SK-N-SH (cell line): ENCODE data around the gene TIMM21. TPM values are rescaled to one million over a fixed set of nuclear protein-coding genes. Genes with fewer than 3 reads are reported as not detected.

Experiments used
- CTCF ChIA-PET: fragments of 300-600, 350-600 bp; formaldehyde crosslinking; extraction: SDS; loops from one replicate; lab custom pipeline; 2021; lab: Yijun Ruan, JAX
- POLR2A ChIA-PET: fragments of 350-600 bp; sonication (Branson Sonifier 250); formaldehyde crosslinking; extraction: SDS; loops from one replicate; lab custom pipeline; 2020; ENCODE audit warnings: antibody characterized with exemption, inconsistent platforms; lab: Yijun Ruan, JAX
- DNase-seq: peaks from one replicate; pipeline ENCODE4 v3.0.0; 2012
- H2AFZ ChIP-seq: fragments of 200-600 bp; sonication (generic); 2 replicates; pipeline ENCODE4 v1.8.1; 2016; ENCODE audit warnings: antibody characterized with exemption, mild to moderate bottlenecking, low read depth
- H3F3A ChIP-seq: fragments of 200-600 bp; sonication (generic); replicated peaks from 2 replicates; pipeline ENCODE3; 2016; ENCODE audit warnings: antibody characterized with exemption, mild to moderate bottlenecking; ENCODE audit not compliant: insufficient read depth
- H3K27ac ChIP-seq, 2 experiments: fragments of 200-500 bp in 1 of 2; fragments of 200-600 bp in 1 of 2; sonication (Bioruptor generic) in 1 of 2; sonication (generic), shearing (Covaris generic) in 1 of 2; 2 replicates each; pipeline versions ENCODE4 v1.5.1 to v1.6.1; 2014 to 2016; ENCODE audit warnings: low read depth in 2 of 2, inconsistent platforms in 1 of 2, low read length in 1 of 2, mild to moderate bottlenecking in 1 of 2, mixed read lengths in 1 of 2
- H3K27me3 ChIP-seq: fragments of 200-600 bp; sonication (generic), shearing (Covaris generic); 2 replicates; pipeline ENCODE4 v1.6.1; 2016; ENCODE audit warnings: mixed run types; ENCODE audit not compliant: insufficient read depth
- H3K36me3 ChIP-seq, 2 experiments: fragments of 200-500 bp in 1 of 2; fragments of 200-600 bp in 1 of 2; sonication (Bioruptor generic) in 1 of 2; sonication (generic) in 1 of 2; replicated peaks in 1 of 2; 2 replicates each; pipeline versions ENCODE3 to v1.5.1; 2014 to 2016; ENCODE audit warnings: low read length in 1 of 2, mild to moderate bottlenecking in 1 of 2; ENCODE audit not compliant: insufficient read depth in 2 of 2, control insufficient read depth in 1 of 2
- H3K4me1 ChIP-seq, 2 experiments: fragments of 200-500 bp in 1 of 2; fragments of 200-600 bp in 1 of 2; sonication (Bioruptor generic) in 1 of 2; sonication (generic), shearing (Covaris generic) in 1 of 2; 2 replicates each; pipeline versions ENCODE4 v1.5.1 to v1.6.1; 2014 to 2016; ENCODE audit warnings: low read depth in 1 of 2, low read length in 1 of 2, mixed run types in 1 of 2; ENCODE audit not compliant: insufficient read depth in 2 of 2, control insufficient read depth in 1 of 2
- H3K4me2 ChIP-seq: fragments of 200-600 bp; sonication (generic), shearing (Covaris generic); 2 replicates; pipeline ENCODE4 v1.6.1; 2017; ENCODE audit warnings: mixed run types
- H3K4me3 ChIP-seq, 2 experiments: fragments of 200-500 bp in 1 of 2; fragments of 200-600 bp in 1 of 2; sonication (Bioruptor generic) in 1 of 2; sonication (generic), shearing (Covaris generic) in 1 of 2; 2 replicates each; pipeline versions ENCODE4 v1.5.1 to v1.8.1; 2014 to 2016; ENCODE audit warnings: low read depth in 2 of 2, inconsistent platforms in 1 of 2, low read length in 1 of 2, mild to moderate bottlenecking in 1 of 2, mixed read lengths in 1 of 2, moderate library complexity in 1 of 2
- H3K79me2 ChIP-seq: fragments of 200-600 bp; sonication (generic); 2 replicates; pipeline ENCODE4 v1.8.1; 2017; ENCODE audit warnings: mild to moderate bottlenecking; ENCODE audit not compliant: insufficient read depth
- H3K9ac ChIP-seq: fragments of 200-600 bp; sonication (generic); 2 replicates; pipeline ENCODE4 v1.6.1; 2017; ENCODE audit warnings: mixed run types
- H3K9me2 ChIP-seq: fragments of 200-600 bp; sonication (generic); 2 replicates; pipeline ENCODE4 v1.6.1; 2017; ENCODE audit warnings: mixed run types
- H3K9me3 ChIP-seq: fragments of 200-600 bp; sonication (generic); 2 replicates; pipeline ENCODE4 v1.6.1; 2017; ENCODE audit warnings: mixed run types, mild to moderate bottlenecking, moderate library complexity
- H4K20me1 ChIP-seq: fragments of 200-600 bp; sonication (generic); 2 replicates; pipeline ENCODE4 v1.6.1; 2017; ENCODE audit warnings: mild to moderate bottlenecking, mixed run types; ENCODE audit not compliant: insufficient read depth
- CTCF ChIP-seq: fragments of 200-600 bp; sonication (generic); IDR thresholded peaks from 2 replicates; pipeline ENCODE4 v1.6.1; 2017; ENCODE audit warnings: antibody characterized with exemption, mild to moderate bottlenecking, moderate library complexity
- EZH2phosphoT487 ChIP-seq: fragments of 200-600 bp; sonication (generic); IDR thresholded peaks from 2 replicates; pipeline ENCODE4 v1.6.1; 2017; ENCODE audit warnings: low read depth, mixed run types, mild to moderate bottlenecking, antibody characterized with exemption, moderate library complexity, borderline replicate concordance
- FOSL2 ChIP-seq: IDR thresholded peaks from 2 replicates; pipeline ENCODE4 v1.4.0; 2012; ENCODE audit warnings: low read depth, mild to moderate bottlenecking, moderate library complexity, borderline replicate concordance
- FOXM1 ChIP-seq: IDR thresholded peaks from 2 replicates; pipeline ENCODE4 v1.4.0; 2012; ENCODE audit warnings: low read depth, mild to moderate bottlenecking
- GABPA ChIP-seq: IDR thresholded peaks from 2 replicates; pipeline ENCODE4 v1.4.0; 2012; ENCODE audit warnings: low read depth, mild to moderate bottlenecking
- GATA2 ChIP-seq: sonication (generic); formaldehyde crosslinking; IDR thresholded peaks from 2 replicates; pipeline ENCODE4 v1.5.0; 2020; ENCODE audit warnings: mild to moderate bottlenecking, missing genetic modification reagents
- IRF3 ChIP-seq: fragments of 150-350 bp; IDR thresholded peaks from 2 replicates; pipeline ENCODE4 v1.6.1; 2016; ENCODE audit warnings: mild to moderate bottlenecking, low read depth, low read length
- RAD21 ChIP-seq: IDR thresholded peaks from 2 replicates; pipeline ENCODE4 v1.6.1; 2012; ENCODE audit warnings: mild to moderate bottlenecking, low read length
- REST ChIP-seq: IDR thresholded peaks from 2 replicates; pipeline ENCODE4 v1.6.1; 2012; ENCODE audit warnings: mild to moderate bottlenecking, low read depth, low read length, moderate library complexity
- SMC3 ChIP-seq: IDR thresholded peaks from 2 replicates; pipeline ENCODE4 v1.6.1; 2012; ENCODE audit warnings: low read depth, low read length, improper control_type of control experiment
- TCF12 ChIP-seq: IDR thresholded peaks from 2 replicates; pipeline ENCODE4 v1.4.0; 2012
- ZBTB33 ChIP-seq: IDR thresholded peaks from 2 replicates; pipeline ENCODE4 v1.4.0; 2012; ENCODE audit warnings: low read depth, borderline replicate concordance
- WGBS: methylation state at CpG from one replicate; pipeline ENCODE4 v1.1.6; 2017; ENCODE audit warnings: low lambda C conversion rate; 5-methylcytosine and 5-hydroxymethylcytosine counted together
- polyA plus RNA-seq, 3 experiments: library from polyadenylated mRNA; depleted of rRNA; stranded (reverse); fragments of >200 nt; gene quantifications; 2 replicates each; pipeline ENCODE4 v1.2.3, GENCODE V29; 2012

Gene TIMM21
- polyA plus RNA-seq, 1 of the 3 experiments (the other 2 are of a cell fraction), result 27.6 TPM

- no peaks in the 10 kb centered on the region for H4K20me1 ChIP-seq
- H3K9me3 ChIP-seq, result no peaks in the 10 kb centered on the region
- no peaks in the 10 kb centered on the region for H3K36me3 ChIP-seq
- H3K27ac ChIP-seq, result no peak overlapping the region
- H3K4me3 ChIP-seq, result no peak overlapping the region
- H3F3A ChIP-seq, result peaks cover 6% of the 10 kb centered on the region
- no peak for DNase-seq
- H3K4me2 ChIP-seq, result no peak overlapping the region
- POLR2A ChIA-PET, result interaction anchor here (0.6 kb wide), 1 partner anchor 598 kb away, joined by 4 read pairs; no protein-coding TSS in a partner anchor
- peaks cover 48% of the 10 kb centered on the region for H3K27me3 ChIP-seq
- H3K4me1 ChIP-seq, result peaks cover 0 to 11% of the 10 kb centered on the region in 2 experiments; a peak in 1 of 4 replicates
- no peak overlapping the region for H2AFZ ChIP-seq
- H3K79me2 ChIP-seq, result no peaks in the 10 kb centered on the region
- H3K9me2 ChIP-seq, result no peaks in the 10 kb centered on the region
- CTCF ChIA-PET, result interaction anchor here (1.0 to 4.7 kb wide), 5 partner anchors 90 to 159 kb away, joined by 3 to 60 read pairs (median 3); no protein-coding TSS in a partner anchor
- 0% methylated on average over 3 of the region's 3 CpGs for WGBS
- TF ChIP-seq GABPA, result no peak
- no peak for TF ChIP-seq GATA2
- TF ChIP-seq TCF12, result no peak
- no peak for TF ChIP-seq EZH2phosphoT487
- no peak for TF ChIP-seq FOSL2
- TF ChIP-seq ZBTB33, result no peak
- TF ChIP-seq REST, result no peak
- TF ChIP-seq FOXM1, result no peak
- no peak overlapping the region for H3K9ac ChIP-seq
Measured at GRCh38 chr18:74194691-74195090, 46.4 kb downstream of the TIMM21 start.

- peaks cover 6% of the 10 kb centered on the region for H3F3A ChIP-seq
- no peaks in the 10 kb centered on the region for H3K36me3 ChIP-seq
- CTCF ChIA-PET, result interaction anchor here (0.7 to 5.3 kb wide), 22 partner anchors 14 to 355 kb away, joined by 3 to 91 read pairs (median 4); no protein-coding TSS in a partner anchor
- H3K4me3 ChIP-seq, result peak overlapping the region; percentile 34 to 48; a peak in 2 of 4 replicates
- H3K27me3 ChIP-seq, result peaks cover 46% of the 10 kb centered on the region
- no peak overlapping the region for H3K9ac ChIP-seq
- no peaks in the 10 kb centered on the region for H3K79me2 ChIP-seq
- peak; percentile 95 for TF ChIP-seq CTCF
- TF ChIP-seq RAD21, result peak; percentile 87
- no peak for TF ChIP-seq IRF3
- peak; percentile 78 for TF ChIP-seq SMC3
- peak overlapping the region; percentile 89 for H2AFZ ChIP-seq
- peaks cover 0 to 11% of the 10 kb centered on the region in 2 experiments; a peak in 1 of 4 replicates for H3K4me1 ChIP-seq
- POLR2A ChIA-PET, result no interaction called here
- 3% methylated on average over 9 of the region's 9 CpGs for WGBS
- H3K9me3 ChIP-seq, result no peaks in the 10 kb centered on the region
- peak; percentile 87 for DNase-seq
- H3K9me2 ChIP-seq, result no peaks in the 10 kb centered on the region
- no peaks in the 10 kb centered on the region for H4K20me1 ChIP-seq
- H3K27ac ChIP-seq, result no peak overlapping the region
- peak overlapping the region; percentile 78; the same call in 1 of the 2 replicates for H3K4me2 ChIP-seq
Measured at GRCh38 chr18:74196220-74197119, 48.1 kb downstream of the TIMM21 start.
